ENCODE data around the gene GNB2.
A peak's percentile ranks its signal among the peaks of the same experiment; 100 is the strongest.
"Not testable (repeated sequence)": the region's sequence is repeated elsewhere in the genome, so short reads cannot be mapped to it uniquely, and the experiment has no call there.

The GNB2 gene

GRCh38 chr7:100724364-100724763 lies 50.8 kb downstream of the GNB2 start:
- not testable (repeated sequence) for H3K18ac ChIP-seq (ENCODE audit: low read depth in 1 of 2, low read length in 2 of 2); H2BK5ac ChIP-seq (ENCODE audit: low read depth, low read length, poor library complexity, severe bottlenecking); H4K91ac ChIP-seq (ENCODE audit: low read length); H3K23ac ChIP-seq (ENCODE audit: low read length in 2 of 2); H3K27ac ChIP-seq (ENCODE audit: low read length, poor library complexity, severe bottlenecking); DNase-seq; H3K36me3 ChIP-seq (ENCODE audit: control insufficient read depth in 1 of 2, insufficient read depth in 2 of 2, low read depth in 1 of 2, low read length in 2 of 2); H3K14ac ChIP-seq (ENCODE audit: low read length in 2 of 2); H3K79me1 ChIP-seq (replicated peaks; ENCODE audit: low read length, poor library complexity, severe bottlenecking); H2AK5ac ChIP-seq (ENCODE audit: low read length, severe bottlenecking); H3K4me2 ChIP-seq (ENCODE audit: low read length, poor library complexity, severe bottlenecking); H2BK120ac ChIP-seq (ENCODE audit: low read depth, low read length); H4K8ac ChIP-seq (ENCODE audit: low read length); H2AFZ ChIP-seq (ENCODE audit: low read depth, low read length); H3K4ac ChIP-seq (ENCODE audit: low read depth in 1 of 2, low read length in 2 of 2); H3K9me3 ChIP-seq (ENCODE audit: control insufficient read depth, low read length); H3K4me3 ChIP-seq (ENCODE audit: insufficient read depth in 1 of 2, low read depth in 1 of 2, low read length in 2 of 2); H3K4me1 ChIP-seq (ENCODE audit: control insufficient read depth, insufficient read depth, low read depth, low read length); H2BK12ac ChIP-seq (ENCODE audit: low read length in 2 of 2); H3K9ac ChIP-seq (ENCODE audit: low read length); H2BK15ac ChIP-seq (ENCODE audit: low read depth, poor library complexity, severe bottlenecking)
- peaks cover 40 to 53% of the 10 kb centered on the region in 2 experiments for H3K27me3 ChIP-seq (ENCODE audit: control insufficient read depth in 1 of 2, insufficient read depth in 1 of 2, low read length in 2 of 2)
- WGBS = 100% methylated on average over 1 of the region's 2 CpGs

- Histone ChIP-seq H3K27me3 (ENCODE audit: control insufficient read depth in 1 of 2, insufficient read depth in 1 of 2, low read length in 2 of 2) (peaks cover 18 to 42% of the 10 kb centered on the region in 2 experiments), H2AK5ac (ENCODE audit: low read length, severe bottlenecking) (peak overlapping the region; percentile 10), H2AFZ (ENCODE audit: low read depth, low read length) (no peak overlapping the region), H2BK15ac (ENCODE audit: low read depth, poor library complexity, severe bottlenecking) (no peak overlapping the region), H3K36me3 (ENCODE audit: control insufficient read depth in 1 of 2, insufficient read depth in 2 of 2, low read depth in 1 of 2, low read length in 2 of 2) (peaks cover 0 to 3% of the 10 kb centered on the region in 2 experiments), H2BK120ac (ENCODE audit: low read depth, low read length) (no peak overlapping the region), H3K14ac (ENCODE audit: low read length in 2 of 2) (no peak overlapping the region), H3K4me1 (ENCODE audit: control insufficient read depth, insufficient read depth, low read depth, low read length) (peaks cover 2% of the 10 kb centered on the region), H4K8ac (ENCODE audit: low read length) (no peak overlapping the region), H3K4me2 (ENCODE audit: low read length, poor library complexity, severe bottlenecking) (peak overlapping the region; percentile 16), H2BK5ac (ENCODE audit: low read depth, low read length, poor library complexity, severe bottlenecking) (no peak overlapping the region), H4K91ac (ENCODE audit: low read length) (no peak overlapping the region), H3K27ac (ENCODE audit: low read length, poor library complexity, severe bottlenecking) (no peak overlapping the region), H3K79me1 (replicated peaks; ENCODE audit: low read length, poor library complexity, severe bottlenecking) (no peaks in the 10 kb centered on the region), H3K4me3 (ENCODE audit: insufficient read depth in 1 of 2, low read depth in 1 of 2, low read length in 2 of 2) (no peak overlapping the region), H3K9ac (ENCODE audit: low read length) (peak overlapping the region; percentile 81), H3K4ac (ENCODE audit: low read depth in 1 of 2, low read length in 2 of 2) (peak overlapping the region in 1 of 2 experiments; percentile 71), H2BK12ac (ENCODE audit: low read length in 2 of 2) (no peak overlapping the region), H3K18ac (ENCODE audit: low read depth in 1 of 2, low read length in 2 of 2) (peak overlapping the region in 1 of 2 experiments; percentile 80), H3K9me3 (ENCODE audit: control insufficient read depth, low read length) (no peaks in the 10 kb centered on the region), H3K23ac (ENCODE audit: low read length in 2 of 2) (no peak overlapping the region)
- DNase-seq = peak; percentile 51
- 85% methylated on average over 10 of the region's 12 CpGs for WGBS
Observed at GRCh38 chr7:100726996-100727761, 53.6 kb downstream of the GNB2 start.

GRCh38 chr7:100728196-100728595 lies 54.7 kb downstream of the GNB2 start:
- H2BK120ac ChIP-seq (ENCODE audit: low read depth, low read length) = no peak overlapping the region
- H4K8ac ChIP-seq (ENCODE audit: low read length) = no peak overlapping the region
- no peaks in the 10 kb centered on the region for H3K79me1 ChIP-seq (replicated peaks; ENCODE audit: low read length, poor library complexity, severe bottlenecking)
- H3K23ac ChIP-seq (ENCODE audit: low read length in 2 of 2) = no peak overlapping the region
- H3K36me3 ChIP-seq (ENCODE audit: control insufficient read depth in 1 of 2, insufficient read depth in 2 of 2, low read depth in 1 of 2, low read length in 2 of 2) = peaks cover 0 to 3% of the 10 kb centered on the region in 2 experiments
- no peaks in the 10 kb centered on the region for H3K9me3 ChIP-seq (ENCODE audit: control insufficient read depth, low read length)
- 93% methylated on average over 8 of the region's 8 CpGs for WGBS
- H3K14ac ChIP-seq (ENCODE audit: low read length in 2 of 2) = no peak overlapping the region
- H2AK5ac ChIP-seq (ENCODE audit: low read length, severe bottlenecking) = no peak overlapping the region
- H2BK5ac ChIP-seq (ENCODE audit: low read depth, low read length, poor library complexity, severe bottlenecking) = no peak overlapping the region
- peaks cover 9 to 40% of the 10 kb centered on the region in 2 experiments for H3K27me3 ChIP-seq (ENCODE audit: control insufficient read depth in 1 of 2, insufficient read depth in 1 of 2, low read length in 2 of 2)
- no peak overlapping the region for H2BK15ac ChIP-seq (ENCODE audit: low read depth, poor library complexity, severe bottlenecking)
- H3K4ac ChIP-seq (ENCODE audit: low read depth in 1 of 2, low read length in 2 of 2) = no peak overlapping the region
- DNase-seq = no peak
- no peak overlapping the region for H3K18ac ChIP-seq (ENCODE audit: low read depth in 1 of 2, low read length in 2 of 2)
- H3K9ac ChIP-seq (ENCODE audit: low read length) = no peak overlapping the region
- H3K4me1 ChIP-seq (ENCODE audit: control insufficient read depth, insufficient read depth, low read depth, low read length) = peaks cover 2% of the 10 kb centered on the region
- no peak overlapping the region for H4K91ac ChIP-seq (ENCODE audit: low read length)
- no peak overlapping the region for H3K27ac ChIP-seq (ENCODE audit: low read length, poor library complexity, severe bottlenecking)
- no peak overlapping the region for H2BK12ac ChIP-seq (ENCODE audit: low read length in 2 of 2)
- no peak overlapping the region for H2AFZ ChIP-seq (ENCODE audit: low read depth, low read length)
- H3K4me3 ChIP-seq (ENCODE audit: insufficient read depth in 1 of 2, low read depth in 1 of 2, low read length in 2 of 2) = no peak overlapping the region
- H3K4me2 ChIP-seq (ENCODE audit: low read length, poor library complexity, severe bottlenecking) = no peak overlapping the region

Measured in mesenchymal stem cell (in vitro differentiated cells and primary cell).